ENCODE results near the gene PCDHGB3.
A peak's percentile ranks its signal among the peaks of the same experiment; 100 is the strongest.
"Not testable (repeated sequence)": the region's sequence is repeated elsewhere in the genome, so short reads cannot be mapped to it uniquely, and the experiment has no call there.

PCDHGB3 gene

DNA sequence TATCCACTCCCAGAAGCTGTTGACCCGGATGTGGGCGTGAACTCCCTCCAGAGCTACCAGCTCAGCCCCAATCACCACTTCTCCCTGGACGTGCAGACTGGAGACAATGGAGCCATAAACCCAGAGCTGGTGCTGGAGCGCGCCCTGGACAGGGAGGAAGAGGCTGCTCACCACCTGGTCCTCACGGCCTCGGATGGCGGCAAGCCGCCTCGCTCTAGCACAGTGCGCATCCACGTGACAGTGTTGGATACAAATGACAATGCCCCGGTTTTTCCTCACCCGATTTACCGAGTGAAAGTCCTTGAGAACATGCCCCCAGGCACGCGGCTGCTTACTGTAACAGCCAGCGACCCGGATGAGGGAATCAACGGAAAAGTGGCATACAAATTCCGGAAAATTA is 23.2 kb downstream of the PCDHGB3 start:
- DNase-seq, result no peak

DNA sequence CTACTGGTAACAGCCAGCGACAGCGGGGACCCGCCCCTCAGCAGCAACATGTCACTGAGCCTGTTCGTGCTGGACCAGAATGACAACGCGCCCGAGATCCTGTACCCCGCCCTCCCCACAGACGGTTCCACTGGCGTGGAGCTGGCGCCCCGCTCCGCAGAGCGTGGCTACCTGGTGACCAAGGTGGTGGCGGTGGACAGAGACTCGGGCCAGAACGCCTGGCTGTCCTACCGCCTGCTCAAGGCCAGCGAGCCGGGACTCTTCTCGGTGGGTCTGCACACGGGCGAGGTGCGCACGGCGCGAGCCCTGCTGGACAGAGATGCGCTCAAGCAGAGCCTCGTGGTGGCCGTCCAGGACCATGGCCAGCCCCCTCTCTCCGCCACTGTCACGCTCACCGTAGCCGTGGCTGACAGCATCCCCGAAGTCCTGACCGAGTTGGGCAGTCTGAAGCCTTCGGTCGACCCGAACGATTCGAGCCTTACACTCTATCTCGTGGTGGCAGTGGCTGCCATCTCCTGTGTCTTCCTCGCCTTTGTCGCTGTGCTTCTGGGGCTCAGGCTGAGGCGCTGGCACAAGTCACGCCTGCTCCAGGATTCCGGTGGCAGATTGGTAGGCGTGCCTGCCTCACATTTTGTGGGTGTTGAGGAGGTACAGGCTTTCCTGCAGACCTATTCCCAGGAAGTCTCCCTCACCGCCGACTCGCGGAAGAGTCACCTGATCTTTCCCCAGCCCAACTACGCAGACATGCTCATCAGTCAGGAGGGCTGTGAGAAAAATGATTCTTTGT is 24.6 kb downstream of the PCDHGB3 start:
- not testable (repeated sequence) for DNase-seq

DNA sequence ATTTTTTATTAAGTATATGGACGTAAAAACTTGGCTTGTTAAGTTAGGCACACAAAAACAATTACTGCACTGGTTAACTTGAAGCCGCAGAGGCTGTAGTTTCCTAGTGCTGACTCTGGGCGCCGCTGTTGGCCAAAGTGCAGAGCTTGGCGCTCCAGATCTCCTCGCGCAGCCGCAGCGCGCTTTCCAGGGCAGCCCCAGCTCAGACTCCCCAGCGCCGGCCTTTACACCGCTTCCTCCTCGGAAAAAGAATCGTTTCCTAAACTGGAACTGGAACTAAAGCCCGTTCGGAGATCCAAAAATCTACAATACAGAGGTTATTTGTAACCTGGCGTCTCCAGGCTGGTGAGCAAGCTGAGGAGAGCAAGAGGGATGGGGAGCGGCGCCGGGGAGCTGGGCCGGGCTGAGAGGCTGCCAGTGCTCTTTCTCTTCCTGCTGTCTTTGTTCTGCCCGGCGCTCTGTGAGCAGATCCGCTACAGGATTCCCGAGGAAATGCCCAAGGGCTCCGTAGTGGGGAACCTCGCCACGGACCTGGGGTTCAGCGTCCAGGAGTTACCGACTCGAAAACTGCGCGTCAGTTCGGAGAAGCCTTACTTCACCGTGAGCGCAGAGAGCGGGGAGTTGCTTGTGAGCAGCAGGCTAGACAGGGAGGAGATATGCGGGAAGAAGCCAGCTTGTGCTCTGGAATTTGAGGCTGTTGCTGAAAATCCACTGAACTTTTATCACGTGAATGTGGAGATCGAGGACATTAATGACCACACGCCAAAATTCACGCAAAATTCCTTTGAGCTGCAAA is 27.9 kb downstream of the PCDHGB3 start, which contains the start of gene PCDHGB5:
PCDHGB5 (plus strand) TSS at position 192 of the 796 bp plus-strand sequence; CDS start at position 373, 181 bp downstream.
- DNase-seq, result not testable (repeated sequence)

DNA sequence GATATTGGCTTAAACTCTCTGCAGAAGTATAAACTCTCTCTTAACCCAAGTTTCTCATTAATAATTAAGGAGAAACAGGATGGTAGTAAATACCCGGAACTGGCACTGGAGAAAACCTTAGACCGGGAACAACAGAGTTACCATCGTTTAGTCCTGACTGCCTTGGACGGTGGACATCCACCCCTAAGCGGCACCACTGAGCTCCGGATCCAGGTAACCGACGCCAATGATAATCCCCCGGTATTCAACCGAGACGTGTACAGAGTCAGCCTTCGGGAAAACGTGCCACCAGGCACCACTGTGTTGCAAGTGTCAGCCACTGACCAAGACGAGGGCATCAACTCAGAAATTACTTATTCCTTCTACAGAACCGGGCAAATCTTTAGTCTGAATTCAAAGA is 28.6 kb downstream of the PCDHGB3 start:
- no peak for DNase-seq

DNA sequence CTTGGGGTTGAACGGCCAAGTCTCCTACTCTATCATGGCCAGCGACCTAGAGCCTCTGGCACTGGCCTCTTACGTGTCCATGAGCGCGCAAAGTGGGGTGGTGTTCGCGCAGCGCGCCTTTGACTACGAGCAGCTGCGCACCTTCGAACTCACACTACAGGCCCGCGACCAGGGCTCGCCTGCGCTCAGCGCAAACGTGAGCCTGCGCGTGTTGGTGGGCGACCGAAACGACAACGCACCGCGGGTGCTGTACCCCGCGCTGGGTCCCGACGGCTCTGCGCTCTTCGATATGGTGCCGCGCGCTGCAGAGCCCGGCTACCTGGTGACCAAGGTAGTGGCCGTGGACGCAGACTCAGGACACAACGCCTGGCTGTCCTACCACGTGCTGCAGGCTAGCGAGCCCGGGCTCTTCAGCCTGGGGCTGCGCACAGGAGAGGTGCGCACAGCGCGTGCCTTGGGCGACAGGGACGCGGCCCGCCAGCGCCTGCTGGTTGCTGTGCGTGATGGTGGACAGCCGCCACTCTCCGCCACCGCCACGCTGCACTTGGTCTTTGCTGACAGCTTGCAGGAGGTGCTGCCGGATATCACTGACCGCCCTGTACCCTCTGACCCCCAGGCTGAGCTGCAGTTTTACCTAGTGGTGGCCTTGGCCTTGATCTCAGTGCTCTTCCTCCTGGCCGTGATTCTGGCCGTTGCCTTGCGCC is 29.7 kb downstream of the PCDHGB3 start:
- no peak for DNase-seq

DNA sequence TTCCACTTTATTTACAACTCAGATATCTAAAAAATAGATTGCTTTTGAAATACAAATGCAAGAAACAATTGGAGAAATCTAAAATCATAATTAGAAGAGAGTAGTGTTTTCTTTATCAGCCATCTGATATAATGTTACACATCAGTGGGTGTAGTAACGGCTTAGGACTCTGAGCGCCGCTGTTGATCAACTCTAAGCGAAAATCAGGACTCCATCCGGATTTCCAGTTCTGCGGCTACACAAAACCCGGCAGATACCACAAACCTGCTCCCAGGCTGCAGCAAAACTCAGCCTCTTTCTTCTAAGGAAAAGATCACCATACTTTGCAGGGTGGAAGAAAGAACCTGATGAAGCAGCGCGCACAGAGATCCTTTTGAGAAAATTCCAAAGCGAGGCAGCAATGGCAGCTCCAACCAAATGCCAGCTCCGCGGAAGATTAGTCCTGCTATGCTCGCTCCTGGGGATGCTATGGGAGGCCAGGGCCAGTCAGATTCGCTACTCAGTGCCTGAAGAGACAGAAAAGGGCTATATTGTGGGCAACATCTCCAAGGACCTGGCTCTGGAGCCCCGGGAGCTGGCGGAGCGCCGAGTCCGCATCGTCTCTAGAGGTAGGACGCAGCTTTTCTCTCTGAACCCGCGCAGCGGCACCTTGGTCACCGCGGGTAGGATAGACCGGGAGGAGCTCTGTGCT is 32.7 kb downstream of the PCDHGB3 start, which contains the start of gene PCDHGA9:
PCDHGA9 (plus strand) TSS at position 226 of the 691 bp plus-strand sequence; CDS start at position 401, 175 bp downstream.
- DNase-seq, result no peak

DNA sequence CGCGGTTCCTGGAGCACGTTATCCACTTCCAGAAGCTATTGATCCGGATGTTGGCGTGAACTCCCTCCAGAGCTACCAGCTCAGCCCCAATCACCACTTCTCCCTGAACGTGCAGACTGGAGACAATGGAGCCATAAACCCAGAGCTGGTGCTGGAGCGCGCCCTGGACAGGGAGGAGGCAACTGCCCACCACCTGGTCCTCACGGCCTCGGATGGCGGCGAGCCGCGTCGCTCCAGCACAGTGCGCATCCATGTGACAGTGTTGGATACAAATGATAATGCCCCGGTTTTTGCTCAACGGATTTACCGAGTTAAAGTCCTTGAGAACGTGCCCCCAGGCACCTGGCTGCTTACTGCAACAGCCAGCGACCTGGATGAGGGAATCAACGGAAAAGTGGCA is 33.3 kb downstream of the PCDHGB3 start:
- no peak for DNase-seq

DNA sequence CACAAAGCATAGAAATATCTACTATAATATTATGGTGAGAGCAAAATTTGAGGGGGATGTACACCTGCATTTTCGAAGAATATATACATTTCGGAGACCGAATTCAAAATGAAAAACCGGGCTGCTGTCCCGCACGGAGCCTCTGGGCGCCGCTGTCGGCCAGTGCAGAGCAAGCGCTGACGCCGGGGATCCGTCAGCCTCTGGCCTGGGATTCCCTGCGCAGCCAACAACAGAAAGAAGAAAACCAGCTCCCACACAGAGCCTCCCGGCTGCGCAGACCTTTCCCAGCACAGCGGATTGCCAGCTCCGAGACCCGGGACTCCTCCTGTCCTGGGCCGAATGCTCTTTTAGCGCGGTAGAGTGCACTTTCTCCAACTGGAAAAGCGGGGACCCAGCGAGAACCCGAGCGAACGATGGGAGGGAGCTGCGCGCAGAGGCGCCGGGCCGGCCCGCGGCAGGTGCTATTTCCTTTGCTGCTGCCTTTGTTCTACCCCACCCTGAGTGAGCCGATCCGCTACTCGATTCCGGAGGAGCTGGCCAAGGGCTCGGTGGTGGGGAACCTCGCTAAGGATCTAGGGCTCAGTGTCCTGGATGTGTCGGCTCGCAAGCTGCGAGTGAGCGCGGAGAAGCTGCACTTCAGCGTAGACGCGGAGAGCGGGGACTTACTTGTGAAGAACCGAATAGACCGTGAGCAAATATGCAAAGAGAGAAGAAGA is 37.9 kb downstream of the PCDHGB3 start, which contains the start of gene PCDHGB6:
PCDHGB6 (plus strand) TSS at position 232 of the 716 bp plus-strand sequence; CDS start at position 414, 182 bp downstream.
- DNase-seq, result peak; percentile 85

DNA sequence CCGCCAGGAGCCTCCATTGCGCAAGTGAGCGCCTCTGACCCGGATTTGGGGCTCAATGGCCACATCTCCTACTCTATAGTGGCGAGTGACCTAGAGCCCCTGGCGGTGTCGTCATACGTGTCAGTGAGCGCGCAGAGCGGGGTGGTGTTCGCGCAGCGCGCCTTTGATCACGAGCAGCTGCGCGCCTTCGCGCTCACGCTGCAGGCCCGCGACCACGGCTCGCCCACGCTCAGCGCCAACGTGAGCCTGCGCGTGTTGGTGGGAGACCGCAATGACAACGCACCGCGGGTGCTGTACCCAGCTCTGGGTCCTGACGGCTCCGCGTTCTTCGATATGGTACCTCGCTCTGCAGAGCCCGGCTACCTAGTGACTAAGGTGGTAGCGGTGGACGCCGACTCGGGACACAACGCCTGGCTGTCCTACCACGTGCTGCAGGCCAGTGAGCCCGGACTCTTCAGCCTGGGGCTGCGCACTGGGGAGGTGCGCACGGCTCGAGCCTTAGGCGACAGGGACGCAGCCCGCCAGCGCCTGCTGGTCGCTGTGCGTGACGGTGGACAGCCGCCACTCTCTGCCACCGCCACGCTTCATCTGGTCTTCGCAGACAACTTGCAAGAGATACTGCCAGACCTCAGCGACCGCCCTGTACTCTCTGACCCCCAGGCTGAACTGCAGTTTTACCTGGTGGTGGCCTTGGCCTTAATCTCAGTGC is 39.7 kb downstream of the PCDHGB3 start:
- no peak for DNase-seq

DNA sequence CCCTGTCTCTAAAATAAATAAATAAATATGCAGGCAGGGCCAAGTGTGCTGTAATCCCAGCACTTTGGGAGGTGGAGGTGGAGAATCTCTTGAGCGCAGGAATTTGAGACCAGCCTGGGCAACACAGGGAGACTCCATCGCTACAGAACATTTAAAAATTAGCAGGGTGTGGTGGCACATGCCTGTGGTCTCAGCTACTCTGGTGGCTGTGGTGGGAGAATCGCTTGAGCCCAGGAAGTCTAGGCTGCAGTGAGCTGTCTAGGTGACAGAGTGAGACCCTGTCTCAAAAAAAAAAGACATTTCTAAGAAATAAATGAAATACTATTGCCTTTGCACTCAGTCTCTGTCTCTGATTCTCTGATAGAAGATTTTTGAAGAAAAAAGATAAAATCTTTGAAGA is 41.5 kb downstream of the PCDHGB3 start:
- no peak for DNase-seq

DNA sequence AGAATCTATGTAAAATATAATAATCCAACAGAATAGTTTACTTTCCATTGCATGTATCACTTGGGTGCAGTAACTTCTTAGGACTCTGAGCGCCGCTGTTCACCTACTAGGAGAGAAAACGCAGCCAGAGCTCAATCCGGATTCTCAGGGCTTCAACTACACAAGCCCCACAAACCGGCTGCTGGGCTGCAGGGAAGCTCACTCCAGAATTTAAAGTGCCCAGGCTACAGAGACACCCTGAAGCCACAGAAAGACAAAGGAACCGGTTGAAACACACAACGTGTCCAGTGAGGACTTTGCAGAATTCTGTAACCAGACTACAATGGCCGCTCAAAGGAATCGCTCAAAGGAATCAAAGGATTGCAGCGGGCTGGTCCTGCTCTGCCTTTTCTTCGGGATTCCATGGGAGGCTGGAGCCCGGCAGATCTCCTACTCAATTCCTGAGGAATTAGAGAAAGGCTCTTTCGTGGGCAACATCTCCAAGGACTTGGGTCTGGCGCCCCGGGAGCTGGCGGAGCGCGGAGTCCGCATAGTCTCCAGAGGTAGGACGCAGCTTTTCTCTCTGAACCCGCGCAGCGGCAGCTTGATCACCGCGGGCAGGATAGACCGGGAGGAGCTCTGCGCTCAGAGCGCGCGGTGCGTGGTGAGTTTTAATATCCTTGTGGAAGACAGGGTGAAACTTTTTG is 43.0 kb downstream of the PCDHGB3 start, which contains the start of gene PCDHGA10:
PCDHGA10 (plus strand) TSS at position 134 of the 686 bp plus-strand sequence; CDS start at position 323, 189 bp downstream.
- no peak for DNase-seq

DNA sequence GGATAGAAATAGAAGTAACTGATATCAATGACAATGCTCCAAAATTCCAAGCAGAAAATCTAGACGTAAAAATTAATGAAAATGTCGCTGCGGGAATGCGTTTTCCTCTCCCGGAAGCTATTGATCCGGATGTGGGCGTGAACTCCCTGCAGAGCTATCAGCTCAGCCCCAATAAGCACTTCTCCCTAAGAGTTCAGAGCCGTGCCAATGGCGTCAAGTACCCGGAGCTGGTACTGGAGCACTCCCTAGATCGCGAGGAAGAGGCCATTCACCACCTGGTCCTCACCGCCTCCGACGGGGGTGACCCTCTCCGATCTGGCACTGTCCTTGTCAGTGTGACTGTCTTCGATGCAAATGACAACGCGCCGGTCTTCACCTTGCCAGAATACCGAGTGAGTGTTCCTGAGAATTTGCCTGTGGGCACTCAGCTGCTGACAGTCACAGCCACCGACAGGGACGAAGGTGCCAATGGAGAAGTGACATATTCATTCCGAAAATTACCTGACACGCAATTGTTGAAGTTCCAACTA is 43.6 kb downstream of the PCDHGB3 start:
- no peak for DNase-seq

DNA sequence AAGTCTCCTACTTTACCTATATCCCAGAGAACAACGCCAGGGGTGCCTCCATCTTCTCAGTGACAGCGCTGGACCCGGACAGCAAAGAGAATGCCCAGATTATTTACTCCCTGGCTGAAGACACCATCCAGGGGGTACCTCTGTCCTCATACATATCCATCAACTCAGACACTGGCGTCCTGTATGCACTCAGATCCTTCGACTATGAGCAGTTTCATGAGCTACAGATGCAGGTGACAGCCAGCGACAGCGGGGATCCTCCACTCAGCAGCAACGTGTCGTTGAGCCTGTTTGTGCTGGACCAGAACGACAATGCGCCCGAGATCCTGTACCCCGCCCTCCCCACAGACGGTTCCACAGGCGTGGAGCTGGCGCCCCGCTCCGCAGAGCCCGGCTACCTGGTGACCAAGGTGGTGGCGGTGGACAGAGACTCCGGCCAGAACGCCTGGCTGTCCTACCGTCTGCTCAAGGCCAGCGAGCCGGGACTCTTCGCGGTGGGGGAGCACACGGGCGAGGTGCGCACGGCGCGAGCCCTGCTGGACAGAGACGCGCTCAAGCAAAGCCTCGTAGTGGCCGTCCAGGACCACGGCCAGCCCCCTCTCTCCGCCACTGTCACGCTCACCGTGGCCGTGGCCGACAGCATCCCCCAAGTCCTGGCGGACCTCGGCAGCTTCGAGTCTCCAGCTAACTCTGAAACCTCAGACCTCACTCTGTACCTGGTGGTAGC is 44.7 kb downstream of the PCDHGB3 start:
- DNase-seq, result not testable (repeated sequence)

DNA sequence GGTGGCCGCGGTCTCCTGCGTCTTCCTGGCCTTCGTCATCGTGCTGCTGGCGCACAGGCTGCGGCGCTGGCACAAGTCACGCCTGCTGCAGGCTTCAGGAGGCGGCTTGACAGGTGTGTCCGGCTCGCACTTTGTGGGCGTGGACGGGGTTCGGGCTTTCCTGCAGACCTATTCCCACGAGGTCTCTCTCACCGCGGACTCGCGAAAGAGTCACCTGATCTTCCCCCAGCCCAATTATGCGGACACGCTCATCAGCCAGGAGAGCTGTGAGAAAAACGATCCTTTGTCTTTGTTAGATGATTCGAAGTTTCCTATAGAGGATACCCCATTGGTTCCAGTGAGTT is 45.2 kb downstream of the PCDHGB3 start:
- not testable (repeated sequence) for DNase-seq

DNA sequence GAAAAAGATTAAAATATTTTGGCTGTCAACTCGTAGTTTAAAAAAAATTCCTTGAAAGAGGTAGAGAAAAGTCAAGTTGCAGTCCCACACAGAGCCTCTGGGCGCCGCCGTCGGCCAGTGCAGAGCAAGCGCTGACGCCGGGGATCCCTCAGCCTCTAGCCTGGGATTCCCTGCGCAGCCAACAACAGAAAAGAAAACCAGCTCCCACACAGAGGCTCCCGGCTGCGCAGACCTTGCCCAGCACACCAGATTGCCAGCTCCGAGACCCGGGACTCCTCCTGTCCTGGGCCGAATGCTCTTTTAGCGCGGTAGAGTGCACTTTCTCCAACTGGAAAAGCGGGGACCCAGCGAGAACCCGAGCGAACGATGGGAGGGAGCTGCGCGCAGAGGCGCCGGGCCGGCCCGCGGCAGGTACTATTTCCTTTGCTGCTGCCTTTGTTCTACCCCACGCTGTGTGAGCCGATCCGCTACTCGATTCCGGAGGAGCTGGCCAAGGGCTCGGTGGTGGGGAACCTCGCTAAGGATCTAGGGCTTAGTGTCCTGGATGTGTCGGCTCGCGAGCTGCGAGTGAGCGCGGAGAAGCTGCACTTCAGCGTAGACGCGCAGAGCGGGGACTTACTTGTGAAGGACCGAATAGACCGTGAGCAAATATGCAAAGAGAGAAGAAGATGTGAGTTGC is 47.6 kb downstream of the PCDHGB3 start, which contains the start of gene PCDHGB7:
PCDHGB7 (plus strand) TSS at position 184 of the 679 bp plus-strand sequence; CDS start at position 367, 183 bp downstream.
- DNase-seq, result peak; percentile 93

DNA sequence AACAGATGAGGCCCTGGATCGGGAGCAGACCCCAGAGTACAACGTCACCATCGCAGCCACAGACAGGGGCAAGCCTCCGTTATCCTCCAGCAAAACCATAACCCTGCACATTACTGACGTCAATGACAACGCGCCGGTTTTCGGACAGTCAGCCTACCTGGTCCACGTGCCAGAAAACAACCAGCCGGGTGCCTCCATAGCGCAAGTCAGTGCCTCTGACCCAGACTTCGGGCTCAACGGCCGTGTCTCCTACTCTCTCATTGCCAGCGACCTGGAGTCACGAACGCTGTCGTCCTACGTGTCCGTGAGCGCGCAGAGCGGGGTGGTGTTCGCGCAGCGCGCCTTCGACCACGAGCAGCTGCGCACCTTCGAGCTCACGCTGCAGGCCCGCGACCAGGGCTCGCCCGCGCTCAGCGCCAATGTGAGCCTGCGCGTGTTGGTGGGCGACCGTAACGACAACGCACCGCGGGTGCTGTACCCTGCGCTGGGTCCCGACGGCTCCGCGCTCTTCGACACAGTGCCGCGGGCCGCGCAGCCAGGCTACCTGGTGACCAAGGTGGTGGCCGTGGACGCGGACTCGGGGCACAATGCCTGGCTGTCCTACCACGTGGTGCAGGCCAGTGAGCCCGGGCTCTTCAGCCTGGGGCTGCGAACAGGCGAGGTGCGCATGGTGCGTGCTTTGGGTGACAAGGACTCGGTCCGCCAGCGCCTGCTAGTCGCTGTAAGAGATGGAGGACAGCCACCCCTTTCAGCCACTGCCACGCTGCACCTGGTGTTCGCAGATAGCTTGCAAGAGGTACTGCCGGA is 49.2 kb downstream of the PCDHGB3 start:
- no peak for DNase-seq

DNA sequence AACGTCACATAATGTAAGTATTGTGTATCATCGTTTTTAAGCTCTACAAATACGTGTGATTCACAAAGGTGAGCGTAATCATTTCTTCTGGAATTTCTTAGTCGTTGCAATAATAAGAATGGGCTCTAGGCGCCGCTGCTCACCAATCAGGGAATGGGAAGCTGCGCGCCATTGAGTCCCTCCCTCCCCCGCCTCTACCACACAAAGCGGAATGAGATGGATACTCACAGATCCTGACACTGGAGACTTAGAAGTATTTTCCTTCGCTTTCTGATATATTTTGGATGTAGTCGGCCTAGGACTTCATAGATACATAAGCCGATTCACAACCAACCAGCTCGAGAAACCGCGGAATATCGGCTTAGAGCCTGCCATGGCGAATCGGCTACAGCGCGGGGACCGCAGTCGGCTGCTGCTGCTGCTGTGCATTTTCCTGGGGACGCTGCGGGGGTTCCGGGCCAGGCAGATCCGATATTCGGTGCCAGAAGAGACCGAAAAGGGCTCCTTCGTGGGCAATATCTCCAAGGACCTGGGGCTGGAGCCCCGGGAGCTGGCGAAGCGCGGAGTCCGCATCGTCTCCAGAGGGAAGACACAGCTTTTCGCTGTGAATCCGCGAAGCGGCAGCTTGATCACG is 50.9 kb downstream of the PCDHGB3 start, which contains the start of gene PCDHGA11:
PCDHGA11 (plus strand) TSS at position 197 of the 634 bp plus-strand sequence; CDS start at position 374, 177 bp downstream.
- peak; percentile 75 for DNase-seq
